PC-3 (cell line): ENCODE measurements around the gene BACH1.

Experiments used
- EZH2 ChIP-seq: fragments of 300-600 bp; sonication (generic); IDR thresholded peaks from one replicate; pipeline ENCODE4 v1.6.1; 2017; ENCODE audit warnings: antibody characterized with exemption, mild to moderate bottlenecking, low read length; ENCODE audit not compliant: unreplicated experiment
- EZH2phosphoT487 ChIP-seq: fragments of 300-600 bp; sonication (generic); IDR thresholded peaks from 2 replicates; pipeline ENCODE4 v1.6.1; 2018; ENCODE audit warnings: mild to moderate bottlenecking, antibody characterized with exemption, low read length, borderline replicate concordance
- TF ChIP-seq, protein P1 (sequence below): fragments of 300-600 bp; sonication (generic); conservative IDR thresholded peaks from 2 replicates; pipeline ENCODE4 v1.5.1; 2017; ENCODE audit warnings: antibody characterized with exemption, low read depth, mild to moderate bottlenecking, low read length

DNA sequence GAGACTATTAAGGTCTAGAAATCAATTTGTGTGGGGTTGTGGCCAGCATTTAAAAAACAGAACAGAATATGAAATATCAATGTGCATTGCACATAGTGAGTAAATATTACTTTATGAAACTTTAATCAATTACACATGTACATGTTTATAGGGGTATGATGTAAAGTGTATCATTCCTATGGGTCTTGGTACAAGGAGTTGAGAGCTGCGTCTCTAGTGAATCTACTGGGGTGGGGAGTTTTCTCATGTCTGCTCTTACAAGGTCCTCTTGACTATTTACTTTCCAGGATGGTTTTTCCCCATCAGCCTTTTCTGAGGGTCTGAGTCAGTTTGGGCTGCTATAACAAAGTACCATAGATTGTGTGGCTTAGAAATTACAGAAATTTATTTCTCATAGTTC, 75.8 kb downstream of the BACH1 start:
- TF ChIP-seq, protein P1, sequence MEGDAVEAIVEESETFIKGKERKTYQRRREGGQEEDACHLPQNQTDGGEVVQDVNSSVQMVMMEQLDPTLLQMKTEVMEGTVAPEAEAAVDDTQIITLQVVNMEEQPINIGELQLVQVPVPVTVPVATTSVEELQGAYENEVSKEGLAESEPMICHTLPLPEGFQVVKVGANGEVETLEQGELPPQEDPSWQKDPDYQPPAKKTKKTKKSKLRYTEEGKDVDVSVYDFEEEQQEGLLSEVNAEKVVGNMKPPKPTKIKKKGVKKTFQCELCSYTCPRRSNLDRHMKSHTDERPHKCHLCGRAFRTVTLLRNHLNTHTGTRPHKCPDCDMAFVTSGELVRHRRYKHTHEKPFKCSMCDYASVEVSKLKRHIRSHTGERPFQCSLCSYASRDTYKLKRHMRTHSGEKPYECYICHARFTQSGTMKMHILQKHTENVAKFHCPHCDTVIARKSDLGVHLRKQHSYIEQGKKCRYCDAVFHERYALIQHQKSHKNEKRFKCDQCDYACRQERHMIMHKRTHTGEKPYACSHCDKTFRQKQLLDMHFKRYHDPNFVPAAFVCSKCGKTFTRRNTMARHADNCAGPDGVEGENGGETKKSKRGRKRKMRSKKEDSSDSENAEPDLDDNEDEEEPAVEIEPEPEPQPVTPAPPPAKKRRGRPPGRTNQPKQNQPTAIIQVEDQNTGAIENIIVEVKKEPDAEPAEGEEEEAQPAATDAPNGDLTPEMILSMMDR: no peak
- TF ChIP-seq EZH2phosphoT487 (no peak), EZH2 (no peak)
